GM19452 (cell line): ENCODE measurements around the gene SYCP3.

Experiments used
- ATAC-seq: cut with Tn5 transposase; IDR thresholded peaks from one replicate; pipeline ENCODE4 v1.9.1; 2021; ENCODE audit not compliant: unreplicated experiment

Gene SYCP3

DNA sequence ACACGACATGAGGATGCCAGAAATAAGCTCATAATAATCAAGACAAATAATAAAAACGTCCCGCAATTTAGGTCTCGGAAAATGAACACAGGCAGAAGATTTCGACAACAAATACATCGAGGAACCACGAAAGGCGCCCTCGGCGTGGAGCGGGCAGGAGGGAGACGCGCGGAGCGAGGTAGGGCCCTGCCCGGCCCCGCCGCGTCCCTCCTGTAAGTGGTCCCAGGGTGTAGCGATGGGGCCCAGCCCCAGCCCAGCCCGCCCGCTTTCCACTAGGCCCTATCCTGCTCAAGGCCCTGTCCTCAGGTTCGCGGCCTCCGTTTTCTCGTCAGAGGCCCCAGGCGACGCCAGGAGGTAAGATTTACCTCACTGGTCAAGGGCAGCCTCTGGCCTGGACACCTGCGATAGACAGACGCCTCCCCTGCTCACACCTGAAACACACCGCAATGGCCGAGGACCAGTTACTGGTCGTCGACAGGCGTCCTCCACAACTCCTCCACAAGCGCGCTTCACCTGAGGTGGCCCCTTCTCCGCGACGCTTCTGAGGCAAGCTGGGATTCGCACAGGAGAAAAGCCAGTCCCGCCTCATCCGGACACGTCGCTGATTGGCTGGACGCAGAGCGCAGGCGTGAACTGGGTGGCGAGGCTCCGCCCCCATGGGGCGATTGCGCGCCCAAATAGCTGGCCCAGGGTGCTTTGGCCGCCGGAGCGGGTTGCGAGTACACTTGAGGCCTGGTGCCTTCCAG, at the start of gene SYCP3:
TSS of gene SYCP3 (minus strand) at position 543 of the 746 bp plus-strand sequence. CDS start 1,527 bp downstream, outside the sequence.
- ATAC-seq: no peak

DNA sequence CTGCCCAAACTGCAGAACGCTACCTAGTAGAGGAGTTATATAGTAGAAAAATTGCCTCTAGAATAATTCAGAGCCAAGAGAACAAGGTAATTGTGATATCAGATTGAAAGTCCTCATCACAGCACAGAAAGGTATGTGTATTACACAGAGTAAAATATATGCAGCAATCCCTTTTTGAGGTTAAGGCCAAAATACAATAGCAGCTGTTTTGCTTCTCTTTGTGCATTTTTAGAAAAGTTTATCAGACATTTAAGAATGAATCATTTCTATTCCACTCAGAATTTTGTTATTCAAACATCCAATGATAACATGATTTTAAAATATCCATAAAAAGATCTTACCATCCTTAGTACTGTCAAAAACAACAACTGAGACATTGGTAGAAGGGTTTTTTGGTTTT, 46.4 kb upstream of the SYCP3 start:
- no peak for ATAC-seq

DNA sequence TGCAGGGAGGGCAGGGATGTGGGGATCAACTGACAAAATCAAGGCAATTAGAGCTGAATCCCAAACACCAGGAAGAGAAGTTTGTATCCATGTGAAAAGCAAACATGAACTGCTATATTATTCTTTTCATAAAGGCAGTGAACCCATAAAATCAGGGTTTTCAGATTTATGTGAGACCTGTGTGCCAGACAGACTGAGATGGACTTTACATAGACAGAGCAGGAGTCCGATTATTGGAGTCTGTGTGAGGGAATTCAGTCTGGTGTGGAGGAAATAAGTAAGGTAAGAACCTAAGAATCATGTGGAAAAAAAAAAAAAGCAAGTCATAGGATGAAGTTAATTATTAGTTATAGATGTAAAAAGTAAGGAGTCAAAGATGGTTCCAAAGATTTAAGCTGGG, 45.1 kb upstream of the SYCP3 start:
- no peak for ATAC-seq

DNA sequence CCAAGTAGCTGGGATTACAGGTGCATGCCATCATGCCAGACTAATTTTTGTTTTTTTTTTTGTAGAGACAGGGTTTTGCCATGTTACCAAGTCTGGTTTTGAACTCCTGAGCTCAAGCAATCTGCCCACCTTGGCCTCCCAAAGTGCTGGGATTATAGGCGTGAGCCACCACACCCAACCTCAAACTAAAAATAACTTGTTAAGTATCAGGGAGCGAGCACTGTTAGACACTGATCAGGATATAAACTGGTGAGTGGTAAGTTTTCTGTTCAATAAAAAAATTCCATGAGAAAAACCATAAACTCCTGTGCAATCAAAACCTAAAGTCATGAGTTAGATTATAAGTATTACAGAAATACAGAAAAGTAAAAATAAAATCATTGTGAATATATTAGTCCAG, 44.6 kb upstream of the SYCP3 start:
- no peak for ATAC-seq

DNA sequence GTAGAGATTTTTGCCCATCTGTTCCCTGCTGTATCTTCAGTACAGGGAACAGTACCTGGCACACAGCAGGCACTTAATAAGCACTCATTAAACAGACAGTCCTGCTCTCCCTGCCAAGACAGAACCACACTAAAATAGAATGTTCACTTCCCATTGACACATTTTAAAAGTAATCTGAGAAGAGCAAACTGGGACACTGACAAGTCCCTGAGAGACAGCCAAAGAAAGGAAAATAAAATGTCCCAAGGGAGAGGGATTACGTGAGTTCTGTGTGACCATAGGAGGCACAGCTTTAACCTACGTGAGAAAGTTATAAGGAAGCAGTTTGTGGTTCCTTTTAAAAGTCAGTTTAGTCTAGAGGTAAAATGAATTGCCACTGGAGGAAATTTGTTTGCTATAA, 43.9 kb upstream of the SYCP3 start:
- ATAC-seq: no peak

DNA sequence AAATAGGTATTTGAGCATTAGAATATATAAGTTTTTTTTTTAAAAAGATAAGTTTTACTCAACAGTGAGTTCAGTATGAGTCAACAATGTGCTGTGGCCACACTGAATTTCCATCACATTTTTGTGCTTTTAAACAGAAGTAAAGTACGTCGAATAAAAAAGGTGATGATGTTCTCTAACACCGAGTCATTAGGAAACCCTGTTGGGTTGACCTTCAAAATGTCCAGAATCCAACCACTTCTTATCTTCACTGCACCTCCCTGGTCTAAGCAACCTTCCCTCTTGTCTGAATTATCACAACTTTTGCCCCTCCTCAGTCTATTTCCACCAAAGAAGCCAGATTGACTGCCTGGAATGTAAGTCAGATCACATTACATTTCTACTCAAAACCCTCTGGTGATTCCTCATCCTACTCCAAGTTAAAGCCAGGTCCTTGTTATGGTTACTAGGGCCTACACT, 43.0 kb upstream of the SYCP3 start:
- ATAC-seq: no peak

DNA sequence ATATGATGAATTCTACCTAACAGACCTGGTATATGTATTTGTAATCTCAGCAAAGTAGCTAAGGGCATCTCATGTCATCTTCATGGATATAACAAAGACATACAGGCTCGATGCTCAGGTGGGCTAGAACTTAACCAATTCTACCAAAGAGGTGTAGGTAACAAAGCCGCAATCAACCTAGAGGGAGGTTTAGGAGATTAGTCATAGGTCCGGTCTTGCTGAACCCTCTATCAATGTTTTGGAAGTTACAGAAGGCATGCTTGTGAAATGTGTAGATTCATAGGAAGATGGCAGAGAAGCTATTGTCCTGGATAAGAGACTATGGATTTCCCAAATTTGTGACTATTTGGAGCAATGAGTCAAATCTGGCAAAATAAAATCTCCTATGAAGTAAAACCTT, 42.6 kb upstream of the SYCP3 start:
- no peak for ATAC-seq

DNA sequence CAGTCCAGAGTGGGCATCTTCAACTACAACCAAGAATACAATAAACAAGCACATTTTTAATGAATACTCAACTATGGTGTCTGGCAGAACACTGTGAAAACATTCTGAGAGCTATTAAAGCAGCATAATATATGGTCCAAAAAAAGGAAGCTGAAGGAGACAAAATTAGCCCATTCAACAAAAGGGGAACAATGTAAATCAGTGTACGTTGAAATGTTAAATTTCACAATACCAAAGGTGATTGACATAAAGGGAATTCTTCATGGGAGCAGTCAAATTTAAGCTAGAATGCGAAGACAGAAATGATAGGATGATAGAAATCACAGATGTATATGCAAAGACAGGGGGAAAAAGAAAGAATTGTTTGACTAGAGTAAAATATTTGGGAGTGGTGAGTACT, 41.3 kb upstream of the SYCP3 start:
- no peak for ATAC-seq

DNA sequence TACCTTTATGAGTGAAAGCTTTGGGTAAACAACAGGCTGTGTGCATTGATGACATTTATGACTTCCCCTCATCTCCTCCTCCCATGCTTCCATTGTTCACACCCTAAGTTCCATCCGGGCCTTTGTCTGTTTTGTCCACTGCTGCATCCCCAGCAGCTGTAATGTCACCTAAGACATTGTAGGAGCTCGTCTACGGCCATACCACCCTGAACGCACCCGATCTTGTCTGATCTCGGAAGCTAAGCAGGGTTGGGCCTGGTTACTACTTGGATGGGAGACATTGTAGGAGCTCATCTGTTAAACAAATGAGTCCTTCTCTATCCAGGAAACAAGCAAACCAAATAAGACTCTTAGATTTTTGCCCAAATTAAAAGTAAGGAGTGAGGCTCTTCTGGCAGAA, 40.4 kb upstream of the SYCP3 start:
- ATAC-seq: no peak

DNA sequence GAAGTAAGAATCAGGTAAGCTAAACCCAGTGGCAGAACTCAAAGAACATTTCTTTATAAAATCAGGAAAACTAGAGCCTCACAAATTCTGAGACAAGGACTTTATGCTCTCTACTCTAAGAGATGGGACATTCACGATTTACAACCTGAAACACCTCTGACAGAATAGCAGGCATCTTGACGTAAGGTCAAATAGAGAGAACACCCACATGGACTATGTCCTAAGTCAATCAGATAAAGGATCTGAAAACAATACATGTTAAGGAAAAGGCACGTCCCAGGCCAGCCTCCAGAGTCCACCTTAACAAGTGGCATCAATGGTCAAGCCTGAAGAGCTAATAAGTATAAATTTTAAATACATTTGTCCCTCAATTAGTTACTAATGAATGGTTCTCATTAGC, 39.9 kb upstream of the SYCP3 start:
- no peak for ATAC-seq

DNA sequence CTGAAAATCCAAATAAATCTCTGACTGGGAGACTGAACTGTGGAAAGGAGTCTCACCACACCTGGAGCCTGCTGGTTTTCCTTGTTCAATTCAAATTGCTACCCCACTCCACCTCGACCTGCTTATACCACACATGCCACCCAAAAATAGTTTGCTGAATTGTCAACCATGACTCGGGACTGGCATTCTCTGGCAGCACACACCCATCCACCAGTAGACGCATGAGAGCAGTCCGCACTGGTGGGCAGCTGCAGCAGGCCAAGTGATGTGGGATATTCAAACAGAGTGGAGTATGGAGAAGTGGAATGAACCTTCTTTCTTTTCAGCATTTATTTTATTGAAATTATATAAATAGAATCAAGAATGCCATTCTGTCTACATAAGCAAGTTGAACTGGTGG, 38.7 kb upstream of the SYCP3 start:
- ATAC-seq: no peak

DNA sequence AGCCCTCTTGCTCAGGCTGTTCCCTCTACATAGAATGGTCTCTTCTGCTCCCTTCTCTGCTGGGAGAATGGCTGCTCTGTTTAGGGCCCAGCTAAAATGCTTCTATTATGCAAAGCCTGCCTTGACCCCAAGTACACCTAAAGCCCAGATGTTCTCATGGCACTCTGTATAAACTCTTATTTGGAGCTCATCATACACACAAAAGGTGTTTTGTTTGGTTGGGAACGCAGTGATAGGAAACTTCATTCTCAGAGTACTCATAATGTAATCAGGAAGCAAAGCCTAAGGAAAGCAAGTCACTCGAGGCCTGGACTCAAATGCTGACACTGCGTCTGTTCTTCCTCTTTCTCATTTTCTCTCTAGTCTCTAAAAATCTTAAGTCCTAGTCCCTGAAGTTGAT, 38.2 kb upstream of the SYCP3 start:
- no peak for ATAC-seq

DNA sequence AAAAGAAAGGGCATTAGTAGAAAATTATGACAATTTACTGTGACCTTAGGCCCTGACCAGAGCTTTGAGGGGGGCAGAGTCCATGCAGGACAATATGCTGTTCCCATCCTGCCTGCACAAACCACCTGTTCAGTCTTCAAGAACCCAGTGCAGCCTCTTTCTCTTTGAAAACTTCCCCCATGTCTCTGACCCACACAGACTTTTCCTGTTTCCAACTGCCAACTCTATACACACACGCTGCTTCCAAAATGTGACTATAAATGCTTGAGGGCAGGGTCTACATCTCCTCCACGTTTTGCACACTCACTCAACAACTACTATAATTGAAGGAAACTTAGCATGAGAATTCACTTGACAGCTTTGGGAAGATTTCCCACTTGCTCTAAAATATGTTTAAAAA, 36.6 kb upstream of the SYCP3 start:
- ATAC-seq: no peak

DNA sequence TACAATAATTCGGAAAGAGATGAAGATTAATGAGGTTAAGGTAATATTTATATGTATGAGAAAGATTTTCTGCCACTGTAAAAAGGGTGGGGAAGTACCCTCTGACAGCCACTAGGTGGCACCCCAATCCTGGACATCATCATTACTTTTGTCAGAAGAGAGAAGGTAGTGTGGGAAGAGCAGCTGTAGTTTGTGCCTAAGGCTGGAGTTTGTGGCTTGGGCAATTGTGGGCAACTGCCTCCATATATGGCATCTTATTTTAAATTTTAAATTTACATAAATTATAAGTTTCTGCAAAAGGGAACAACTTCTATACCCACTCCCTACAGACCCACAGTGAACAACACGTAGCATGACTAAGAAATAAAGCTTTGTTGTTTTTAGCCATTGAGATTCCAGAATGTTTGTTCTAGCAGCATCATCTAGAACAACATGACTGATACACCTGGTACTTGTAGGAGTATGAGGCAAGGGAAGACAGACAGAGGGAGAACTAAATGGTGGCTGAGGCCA, 34.4 kb upstream of the SYCP3 start:
- no peak for ATAC-seq

DNA sequence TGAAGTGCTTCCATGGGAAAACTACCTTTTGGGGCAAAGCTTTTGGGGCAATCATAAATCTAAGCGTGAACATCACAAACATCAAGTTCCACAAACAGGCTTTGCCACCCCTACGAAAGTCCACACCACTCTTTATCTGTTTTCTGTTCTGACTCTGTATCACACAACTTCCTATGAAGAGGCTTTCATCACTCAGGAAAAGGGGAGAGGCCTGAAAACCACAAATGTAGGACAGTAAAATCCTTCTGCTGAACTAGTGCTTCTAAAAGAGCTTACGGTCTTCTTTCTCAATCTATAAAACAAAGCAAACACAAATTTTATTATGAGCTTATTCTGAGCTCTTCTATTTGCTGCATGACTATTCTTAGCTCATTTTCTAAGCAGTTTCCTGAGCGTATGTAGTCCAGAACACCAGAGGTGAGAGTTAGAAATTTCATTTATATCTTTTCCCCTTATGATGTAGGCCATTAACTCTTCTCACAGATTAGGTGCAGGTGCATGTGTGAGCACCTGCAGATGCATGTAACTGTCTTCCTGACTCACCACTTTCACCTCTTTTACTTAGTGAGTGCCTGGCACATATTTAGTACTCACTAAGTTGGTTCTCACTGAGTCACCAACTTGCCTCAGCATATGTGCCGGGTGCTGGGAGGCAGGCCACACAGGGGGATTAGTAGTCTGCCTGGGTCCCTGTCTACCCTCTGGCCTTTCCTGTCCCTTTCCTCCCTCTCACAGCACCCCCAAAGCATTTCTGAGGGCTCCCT, 32.9 kb upstream of the SYCP3 start:
- no peak for ATAC-seq

DNA sequence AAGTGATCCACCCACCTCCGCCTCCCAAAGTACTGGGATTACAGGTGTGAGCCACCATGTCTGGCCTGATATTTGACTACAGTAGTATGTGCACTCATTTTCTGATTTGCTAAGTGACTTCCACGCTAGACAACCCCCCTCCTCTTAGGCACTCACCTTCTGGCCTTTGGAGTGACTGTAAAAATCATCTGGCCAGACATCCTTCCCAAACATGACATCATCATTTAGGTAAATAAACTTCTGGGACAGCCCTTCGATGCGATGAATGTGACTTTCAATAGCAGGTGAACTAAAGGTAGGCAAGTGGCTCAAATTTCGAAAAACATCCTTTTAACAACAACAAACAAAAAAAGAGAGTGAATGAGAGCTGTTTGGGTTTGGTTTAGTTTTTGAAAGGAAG, 30.6 kb upstream of the SYCP3 start:
- no peak for ATAC-seq

DNA sequence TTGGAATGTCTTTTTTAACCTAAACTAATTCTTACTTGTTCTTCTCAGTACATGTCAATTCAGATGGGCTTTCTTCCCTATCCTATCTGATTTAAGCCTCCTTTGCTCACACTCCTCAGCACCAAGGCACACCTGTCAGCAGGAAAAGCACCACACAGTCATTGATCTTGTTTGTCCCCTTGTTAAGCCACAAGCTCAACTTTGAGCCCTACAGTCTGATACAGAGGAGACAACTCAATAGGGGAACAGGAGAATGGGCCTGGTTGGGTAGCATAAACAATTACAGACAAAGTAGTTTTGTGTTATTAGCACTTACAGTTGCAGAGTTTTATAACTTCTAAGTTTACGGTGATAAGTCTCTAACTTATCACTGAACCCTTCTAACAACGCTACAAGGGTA, 29.5 kb upstream of the SYCP3 start:
- no peak for ATAC-seq

DNA sequence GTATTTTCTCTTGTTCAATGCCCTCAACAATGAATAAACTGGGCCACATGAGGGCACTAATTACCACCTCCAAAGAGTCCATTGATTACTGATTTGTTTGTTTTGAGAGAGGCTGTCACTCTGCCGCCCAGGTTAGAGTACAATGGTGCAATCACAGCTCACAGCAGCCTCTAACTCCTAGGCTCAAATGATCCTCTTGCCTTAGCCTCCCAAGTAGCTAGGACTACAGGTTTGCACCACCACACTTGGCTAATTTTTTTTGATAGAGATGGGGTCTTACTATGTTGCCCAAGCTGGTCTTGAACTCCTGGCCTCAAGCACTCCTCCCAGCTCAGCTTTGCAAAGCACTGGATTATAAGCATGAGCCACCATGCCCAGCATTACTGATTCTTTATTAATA, 28.3 kb upstream of the SYCP3 start:
- ATAC-seq: no peak

DNA sequence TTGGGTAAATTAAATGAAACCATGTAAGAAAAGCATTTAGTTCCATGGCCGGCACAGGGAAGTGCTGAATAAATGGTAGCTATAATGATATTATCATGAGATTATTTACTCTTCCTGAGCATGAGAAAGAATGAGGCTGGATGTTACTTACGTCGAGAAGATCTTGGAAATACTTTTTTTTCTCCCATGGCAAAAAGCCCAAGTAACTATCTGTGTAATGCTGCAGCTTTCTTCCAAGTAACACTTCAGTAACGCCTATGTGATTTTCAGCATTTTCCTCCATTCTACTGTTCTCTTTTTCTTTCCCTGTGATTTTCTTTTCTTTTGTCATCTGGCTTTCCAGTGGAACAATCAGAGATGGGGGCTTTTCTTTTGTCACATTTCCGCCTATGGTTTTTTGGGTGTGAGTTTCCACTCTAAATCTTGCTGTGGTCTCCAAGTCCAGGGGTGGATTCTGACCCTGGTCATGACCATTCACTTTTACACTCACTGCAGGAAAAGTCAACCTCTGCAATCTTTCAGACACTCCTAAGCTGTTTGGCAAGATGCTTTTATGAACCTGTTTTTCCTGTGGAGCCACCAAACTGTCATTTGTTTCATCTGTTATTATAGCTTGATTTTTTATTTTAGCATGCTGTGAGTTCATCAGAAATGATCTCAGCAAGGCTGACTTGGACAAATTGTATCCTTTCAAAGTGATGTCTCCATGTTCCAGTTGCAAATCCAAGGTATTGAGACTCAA, 25.0 kb upstream of the SYCP3 start:
- ATAC-seq: no peak

DNA sequence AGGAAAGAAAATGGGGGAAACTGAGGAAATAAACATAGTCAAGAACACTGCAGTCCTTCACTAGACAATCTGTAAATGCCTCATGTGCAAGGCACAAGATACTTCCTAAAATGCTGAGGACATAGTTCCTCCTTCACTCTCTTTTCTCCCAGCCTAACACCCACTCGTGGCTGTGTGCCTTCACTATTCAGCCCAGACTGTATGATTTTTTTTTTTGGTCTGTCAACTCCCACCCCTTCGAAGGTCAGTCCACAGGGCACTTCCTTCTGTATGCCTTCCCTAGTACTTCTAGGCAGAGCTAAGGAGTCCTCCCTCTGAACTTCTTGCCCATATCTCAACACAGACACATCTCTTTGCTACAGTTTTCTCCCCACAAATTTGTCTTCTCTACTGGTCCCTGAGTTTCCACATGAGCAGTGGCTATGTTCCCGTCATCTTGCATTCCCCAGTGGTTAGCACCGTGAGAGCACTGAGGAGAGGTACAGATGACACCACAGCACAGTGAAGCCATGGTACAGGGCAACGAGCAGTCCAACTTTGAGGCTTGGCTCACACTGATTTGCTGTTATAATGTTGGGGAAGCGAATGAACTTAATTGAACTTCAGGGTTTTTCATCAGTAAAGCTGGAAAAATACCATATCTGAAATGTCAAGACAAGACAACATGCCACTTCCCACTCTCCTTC, 24.1 kb upstream of the SYCP3 start:
- no peak for ATAC-seq

DNA sequence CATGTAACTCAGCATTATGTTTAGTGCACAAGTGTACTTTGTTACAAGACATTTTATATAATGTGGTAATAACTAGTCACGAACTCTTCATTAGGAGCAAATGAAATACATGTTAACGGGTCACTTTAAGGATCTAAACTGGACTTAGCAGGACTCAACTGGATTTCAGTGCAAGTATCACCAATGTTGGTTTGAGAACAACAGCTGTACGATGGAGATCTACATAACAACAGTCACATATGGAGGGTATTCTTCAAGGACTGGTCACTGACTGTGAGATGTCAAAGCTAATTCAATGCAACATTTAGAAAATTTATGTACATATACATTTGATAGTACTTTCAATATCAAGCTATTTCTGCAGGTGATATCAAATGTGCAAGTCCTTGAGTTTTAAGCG, 22.5 kb upstream of the SYCP3 start:
- ATAC-seq: no peak
